H9 (cell line): ENCODE data around the gene C1orf105. TPM values are rescaled to one million over a fixed set of nuclear protein-coding genes. Genes with fewer than 3 reads are reported as not detected.

ENCODE experiments used
- DNase-seq: peaks from one replicate; pipeline ENCODE4 v3.0.0-alpha.2; 2017
- H2AFZ ChIP-seq: one replicate; pipeline ENCODE4 v1.6.1; 2013; ENCODE audit warnings: mild to moderate bottlenecking, low read length, control low read depth, moderate library complexity
- H2AK5ac ChIP-seq: 2 replicates; pipeline ENCODE4 v1.6.1; 2013; ENCODE audit warnings: low read length, control low read depth, mixed read lengths; ENCODE audit not compliant: insufficient read length
- H2BK120ac ChIP-seq: one replicate; pipeline ENCODE4 v1.6.1; 2013; ENCODE audit warnings: low read depth, mild to moderate bottlenecking, low read length, control low read depth, inconsistent platforms; ENCODE audit not compliant: poor library complexity, severe bottlenecking
- H2BK12ac ChIP-seq: 2 replicates; pipeline ENCODE4 v1.6.1; 2013; ENCODE audit warnings: low read length, control low read depth, mixed read lengths, low read depth; ENCODE audit not compliant: insufficient read length
- H2BK15ac ChIP-seq: 2 replicates; pipeline ENCODE4 v1.6.1; 2013; ENCODE audit warnings: low read depth, low read length, control low read depth
- H2BK20ac ChIP-seq: one replicate; pipeline ENCODE4 v1.6.1; 2013; ENCODE audit warnings: low read depth, mild to moderate bottlenecking, low read length, control low read depth, inconsistent platforms; ENCODE audit not compliant: poor library complexity, severe bottlenecking
- H2BK5ac ChIP-seq: 2 replicates; pipeline ENCODE4 v1.6.1; 2013; ENCODE audit warnings: low read length, control low read depth, mixed read lengths; ENCODE audit not compliant: insufficient read length
- H3K14ac ChIP-seq: 2 replicates; pipeline ENCODE4 v1.6.1; 2013; ENCODE audit warnings: low read length, control low read depth; ENCODE audit not compliant: insufficient read depth
- H3K18ac ChIP-seq: 2 replicates; pipeline ENCODE4 v1.6.1; 2013; ENCODE audit warnings: low read depth, mild to moderate bottlenecking, mixed read lengths, low read length, control low read depth; ENCODE audit not compliant: insufficient read length
- H3K23ac ChIP-seq: 2 replicates; pipeline ENCODE4 v1.6.1; 2013; ENCODE audit warnings: low read length, control low read depth, mixed read lengths, low read depth; ENCODE audit not compliant: insufficient read length
- H3K23me2 ChIP-seq: 2 replicates; pipeline ENCODE4 v1.6.1; 2013; ENCODE audit warnings: low read depth, mild to moderate bottlenecking, mixed read lengths, low read length, control low read depth; ENCODE audit not compliant: insufficient read length, poor library complexity, severe bottlenecking
- H3K27ac ChIP-seq: 2 replicates; pipeline ENCODE4 v1.5.1; 2013; ENCODE audit warnings: low read length, control low read depth, mixed read lengths, low read depth; ENCODE audit not compliant: insufficient read length
- H3K27me3 ChIP-seq: 2 replicates; pipeline ENCODE4 v1.6.1; 2013; ENCODE audit warnings: low read length, control low read depth, inconsistent platforms; ENCODE audit not compliant: insufficient read depth
- H3K4ac ChIP-seq: 2 replicates; pipeline ENCODE4 v1.6.1; 2013; ENCODE audit warnings: low read depth, mild to moderate bottlenecking, control low read depth, inconsistent platforms, low read length, moderate library complexity
- H3K4me1 ChIP-seq: 2 replicates; pipeline ENCODE4 v1.6.1; 2013; ENCODE audit warnings: low read length, control low read depth, inconsistent platforms; ENCODE audit not compliant: insufficient read depth
- H3K4me2 ChIP-seq: 2 replicates; pipeline ENCODE4 v1.6.1; 2013; ENCODE audit warnings: low read length, control low read depth, mixed read lengths; ENCODE audit not compliant: insufficient read length, insufficient read depth
- H3K56ac ChIP-seq: 2 replicates; pipeline ENCODE4 v1.6.1; 2013; ENCODE audit warnings: low read depth, mild to moderate bottlenecking, mixed read lengths, low read length, control low read depth; ENCODE audit not compliant: insufficient read length
- H3K79me1 ChIP-seq: 2 replicates; pipeline ENCODE4 v1.6.1; 2013; ENCODE audit warnings: low read depth, mild to moderate bottlenecking, moderate library complexity, low read length, control low read depth, inconsistent platforms; ENCODE audit not compliant: insufficient read depth, poor library complexity, severe bottlenecking
- H3K79me2 ChIP-seq: 2 replicates; pipeline ENCODE4 v1.6.1; 2013; ENCODE audit warnings: low read length, control low read depth, inconsistent platforms; ENCODE audit not compliant: insufficient read depth
- H3K9ac ChIP-seq: 2 replicates; pipeline ENCODE4 v1.6.1; 2013; ENCODE audit warnings: low read length, control low read depth, mixed read lengths; ENCODE audit not compliant: insufficient read length; ENCODE audit errors: extremely low read depth
- H3K9me3 ChIP-seq: one replicate; pipeline ENCODE4 v1.6.1; 2013; ENCODE audit warnings: low read depth, low read length, inconsistent platforms; ENCODE audit not compliant: control insufficient read depth
- H3T11ph ChIP-seq: one replicate; pipeline ENCODE4 v1.6.1; 2013; ENCODE audit warnings: mild to moderate bottlenecking, low read length, control low read depth, inconsistent platforms
- H4K20me1 ChIP-seq: one replicate; pipeline ENCODE4 v1.6.1; 2013; ENCODE audit not compliant: control insufficient read depth, insufficient read length, insufficient read depth
- H4K5ac ChIP-seq: 2 replicates; pipeline ENCODE4 v1.6.1; 2013; ENCODE audit warnings: low read depth, mild to moderate bottlenecking, mixed read lengths, low read length, control low read depth; ENCODE audit not compliant: insufficient read length
- H4K8ac ChIP-seq: replicated peaks from 2 replicates; pipeline ENCODE4 v1.6.1; 2013; ENCODE audit warnings: low read length, control low read depth, mixed read lengths, low read depth; ENCODE audit not compliant: insufficient read length
- H4K91ac ChIP-seq: 2 replicates; pipeline ENCODE4 v1.6.1; 2013; ENCODE audit warnings: low read depth, mild to moderate bottlenecking, moderate library complexity, mixed read lengths, low read length, control low read depth; ENCODE audit not compliant: insufficient read length
- H3K27ac Mint-ChIP-seq, 3 experiments: 2 replicates in 2 of 3; 3 replicates in 1 of 3; pipeline ENCODE4 v1.8.0; 2020 to 2021; ENCODE audit warnings: mixed read lengths in 3 of 3, mild to moderate bottlenecking in 1 of 3, moderate library complexity in 1 of 3
- H3K27me3 Mint-ChIP-seq: 2 replicates; pipeline ENCODE4 v1.8.0; 2021; ENCODE audit warnings: low read depth, mild to moderate bottlenecking, moderate library complexity, mixed read lengths
- H3K36me3 Mint-ChIP-seq, 3 experiments: 2 replicates in 2 of 3; 3 replicates in 1 of 3; pipeline ENCODE4 v1.8.0; 2020 to 2021; ENCODE audit warnings: low read depth in 3 of 3, mixed read lengths in 3 of 3; ENCODE audit not compliant: insufficient read depth in 1 of 3
- H3K4me1 Mint-ChIP-seq, 2 experiments: 2 replicates each; pipeline ENCODE4 v1.8.0; 2020; ENCODE audit warnings: mixed read lengths in 2 of 2
- H3K4me3 Mint-ChIP-seq, 2 experiments: 2 replicates in 1 of 2; 3 replicates in 1 of 2; pipeline ENCODE4 v1.8.0; 2020 to 2021; ENCODE audit warnings: mild to moderate bottlenecking in 2 of 2, mixed read lengths in 2 of 2, moderate library complexity in 1 of 2
- H3K9me3 Mint-ChIP-seq, 2 experiments: 2 replicates in 1 of 2; 3 replicates in 1 of 2; pipeline ENCODE4 v1.8.0; 2020; ENCODE audit warnings: mild to moderate bottlenecking in 2 of 2, mixed read lengths in 2 of 2, moderate library complexity in 1 of 2
- CTCF ChIP-seq: fragments of 200-600 bp; sonication (generic); conservative IDR thresholded peaks from 3 replicates; pipeline ENCODE4 v1.8.0; 2021; ENCODE audit warnings: antibody characterized with exemption, mild to moderate bottlenecking
- WGBS: extraction: QIAGEN DNeasy Blood & Tissue Kit; methylation state at CpG from one replicate; pipeline ENCODE4 v1.1.7; 2013; ENCODE audit warnings: missing lambda C conversion rate, low lambda C conversion rate, mixed read lengths; ENCODE audit not compliant: insufficient read length; ENCODE audit errors: extremely low coverage; 5-methylcytosine and 5-hydroxymethylcytosine counted together
- total RNA-seq: library from RNA; stranded (reverse); gene quantifications from 2 replicates; pipeline ENCODE4 v1.2.1, GENCODE V29; 2021

C1orf105 gene
- total RNA-seq, 1 experiment from 2014 or later: not detected

GRCh38 chr1:172469717-172470116 is 49.2 kb downstream of the C1orf105 start:
- H3K9me3 Mint-ChIP-seq: no peaks in the 10 kb centered on the region
- no peaks in the 10 kb centered on the region for H3K4me1 ChIP-seq
- H3K18ac ChIP-seq: no peak overlapping the region
- no peaks in the 10 kb centered on the region for H3K79me2 ChIP-seq
- no peak overlapping the region for H3K14ac ChIP-seq
- no peak overlapping the region for H3K27ac Mint-ChIP-seq
- no peak for TF ChIP-seq CTCF
- no CpG with 5 or more reads among the region's 3 CpGs for WGBS
- no peak overlapping the region for H2AK5ac ChIP-seq
- no peak overlapping the region for H4K8ac ChIP-seq
- H2BK20ac ChIP-seq: no peak overlapping the region
- no peak overlapping the region for H2BK15ac ChIP-seq
- no peak overlapping the region for H3K9ac ChIP-seq
- no peaks in the 10 kb centered on the region for H3K27me3 Mint-ChIP-seq
- no peaks in the 10 kb centered on the region for H3K23me2 ChIP-seq
- no peak overlapping the region for H2AFZ ChIP-seq
- no peak overlapping the region for H3K27ac ChIP-seq
- DNase-seq: no peak
- no peaks in the 10 kb centered on the region for H3K9me3 ChIP-seq
- H2BK12ac ChIP-seq: no peak overlapping the region
- H3T11ph ChIP-seq: no peak overlapping the region
- H3K36me3 Mint-ChIP-seq: no peaks in the 10 kb centered on the region
- H4K20me1 ChIP-seq: no peaks in the 10 kb centered on the region
- no peak overlapping the region for H4K5ac ChIP-seq
- no peak overlapping the region for H3K23ac ChIP-seq
- no peaks in the 10 kb centered on the region for H3K4me1 Mint-ChIP-seq
- no peak overlapping the region for H3K4me2 ChIP-seq
- H3K4me3 Mint-ChIP-seq: no peak overlapping the region
- H3K4ac ChIP-seq: no peak overlapping the region
- H2BK5ac ChIP-seq: no peak overlapping the region
- H4K91ac ChIP-seq: no peak overlapping the region
- no peak overlapping the region for H3K56ac ChIP-seq
- no peaks in the 10 kb centered on the region for H3K79me1 ChIP-seq
- no peaks in the 10 kb centered on the region for H3K27me3 ChIP-seq
- no peak overlapping the region for H2BK120ac ChIP-seq
